Kidney (tissue), 14 donors: ENCODE data around the gene ZNF891. TPM values are rescaled to one million over a fixed set of nuclear protein-coding genes. Genes with fewer than 3 reads are reported as not detected.

Experiments used
- DNase-seq, 5 donors: peaks; one replicate each; pipeline ENCODE4 v3.0.0-alpha.2; 2013 to 2020
- FAIRE-seq: peaks from 2 replicates; lab custom pipeline; 2012; peaks lifted over from hg19 to GRCh38; lab: Jason Lieb, UNC
- H3K27ac ChIP-seq, 2 donors: one replicate each; pipeline ENCODE4 v1.7.0; 2013; ENCODE audit warnings: low read depth in 2 of 2, low read length in 2 of 2, inconsistent platforms in 1 of 2
- H3K27me3 ChIP-seq: one replicate; pipeline ENCODE4 v1.7.1; 2013; ENCODE audit warnings: low read length, inconsistent platforms; ENCODE audit not compliant: control insufficient read depth, insufficient read depth
- H3K36me3 ChIP-seq, 3 donors: one replicate each; pipeline versions ENCODE4 v1.7.0 to v1.7.1; 2013; ENCODE audit warnings: low read length in 3 of 3, control low read depth in 1 of 3, inconsistent platforms in 1 of 3; ENCODE audit not compliant: insufficient read depth in 3 of 3, control insufficient read depth in 2 of 3
- H3K4me1 ChIP-seq, 3 donors: one replicate each; pipeline versions ENCODE4 v1.7.0 to v1.7.1; 2013; ENCODE audit warnings: low read length in 3 of 3, inconsistent platforms in 1 of 3, low read depth in 1 of 3; ENCODE audit not compliant: control insufficient read depth in 2 of 3, insufficient read depth in 2 of 3
- H3K4me3 ChIP-seq, 3 donors: one replicate each; pipeline versions ENCODE4 v1.7.0 to v1.8.1; 2013; ENCODE audit warnings: low read length in 3 of 3, control low read depth in 1 of 3, inconsistent platforms in 1 of 3
- H3K9ac ChIP-seq, 3 donors: one replicate each; pipeline versions ENCODE4 v1.7.0 to v1.7.1; 2013; ENCODE audit warnings: low read length in 3 of 3, control low read depth in 1 of 3, inconsistent platforms in 1 of 3
- H3K9me3 ChIP-seq, 3 donors: one replicate each; pipeline versions ENCODE4 v1.7.0 to v1.7.1; 2013; ENCODE audit warnings: low read length in 3 of 3, control low read depth in 1 of 3, inconsistent platforms in 1 of 3; ENCODE audit not compliant: control insufficient read depth in 2 of 3, insufficient read depth in 1 of 3
- CTCF ChIP-seq: IDR thresholded peaks from 3 replicates; pipeline ENCODE4 v1.5.1; 2012; ENCODE audit warnings: mild to moderate bottlenecking, moderate library complexity, borderline replicate concordance; ENCODE audit not compliant: insufficient read depth; ENCODE audit errors: extremely low read depth
- intact Hi-C: fragments of 100-400 bp; cut with DNase I; formaldehyde crosslinking; loops from one replicate; pipeline ENCODE4 v1.11.1; 2022
- polyA plus RNA-seq: library from polyadenylated mRNA; stranded (reverse); fragments of 350-450 nt; fragmentation: Illumina TruSeq; extraction: RNeasy Lipid Tissue Mini Kit (QIAGEN cat#74804); gene quantifications from one replicate; pipeline ENCODE4 v1.2.3, GENCODE V29; 2014; ENCODE audit warnings: low read depth, low replicate concordance; ENCODE audit not compliant: insufficient read depth
- total RNA-seq: library from RNA; stranded (reverse); fragmentation: NEBNext Ultra II Directional; extraction: Animal tissue kit (Norgen Biotek cat#: 25700); gene quantifications from one replicate; pipeline ENCODE4 v1.2.1, GENCODE V29; 2021
- donor health status: control.
- donor health status: control.
- donor health status: control.
- donor health status: control.
- donor health status: control.
- donor health status: DM: yes; HTN: yes; CAD: no.
- donor health status: Normal renal cell carcinoma (clear cell type).

ZNF891 gene
- total and polyA plus RNA-seq, 2 donors from 2014 or later, result 0.39 to 3.1 TPM

- Histone ChIP-seq H3K4me3 (peak overlapping the region; percentile 83 to 99 (median 89)), H3K27me3 (no peaks in the 10 kb centered on the region), H3K9me3 (peaks cover 8 to 34% (median 18%) of the 10 kb centered on the region in 3 donors), H3K36me3 (peaks cover 11 to 17% (median 12%) of the 10 kb centered on the region in 3 donors), H3K27ac (peak overlapping the region; percentile 92 to 98), H3K4me1 (no peaks in the 10 kb centered on the region), H3K9ac (peak overlapping the region; percentile 75 to 90 (median 85))
- DNase-seq (peak in 2 of 5 donors; percentile 69 to 80), FAIRE-seq (no peak)
- TF ChIP-seq CTCF, result no peak
- intact Hi-C loops, result no loop called here
These were observed 694 bp upstream of the ZNF891 start for GRCh38 chr12:133130808-133131128.

GRCh38 chr12:133129368-133130037 is 571 bp downstream of the ZNF891 start:
- DNase-seq (no peak), FAIRE-seq (no peak)
- intact Hi-C loops, result no loop called here
- peak overlapping the region; percentile 63 to 89 (median 83) for H3K4me3 ChIP-seq
- peak overlapping the region; percentile 46 to 75 (median 69) for H3K9ac ChIP-seq
- H3K27ac ChIP-seq, result peak overlapping the region; percentile 92 to 98
- H3K9me3 ChIP-seq, result peaks cover 8 to 35% (median 17%) of the 10 kb centered on the region in 3 donors
- H3K36me3 ChIP-seq, result peaks cover 3 to 11% (median 9%) of the 10 kb centered on the region in 3 donors
- H3K27me3 ChIP-seq, result no peaks in the 10 kb centered on the region
- no peaks in the 10 kb centered on the region for H3K4me1 ChIP-seq
- no peak for TF ChIP-seq CTCF

- peaks cover 13 to 71% (median 50%) of the 10 kb centered on the region in 3 donors for H3K9me3 ChIP-seq
- no peak for DNase-seq
- no peak overlapping the region for H3K9ac ChIP-seq
- TF ChIP-seq CTCF, result no peak
- no peaks in the 10 kb centered on the region for H3K27me3 ChIP-seq
- intact Hi-C loops, result no loop called here
- H3K36me3 ChIP-seq, result peaks cover 9 to 27% (median 10%) of the 10 kb centered on the region in 3 donors
- H3K27ac ChIP-seq, result no peak overlapping the region
- no peaks in the 10 kb centered on the region for H3K4me1 ChIP-seq
- no peak for FAIRE-seq
- no peak overlapping the region for H3K4me3 ChIP-seq
These were observed 5.4 kb downstream of the ZNF891 start for GRCh38 chr12:133124674-133125073.
